K562 (cell line): Measurements from ENCODE around the gene UGT2A1.

ENCODE experiments used
- BRF2 ChIP-seq: IDR thresholded peaks from 3 replicates; pipeline ENCODE4 v1.6.1; 2011; ENCODE audit warnings: borderline replicate concordance, mild to moderate bottlenecking; ENCODE audit not compliant: insufficient read length, insufficient read depth
- CREB5 ChIP-seq: fragments of 250-450 bp; sonication (Bioruptor Pico); IDR thresholded peaks from 2 replicates; pipeline ENCODE4 v1.5.0; 2020; ENCODE audit warnings: mild to moderate bottlenecking
- CTCF ChIP-seq, 3 experiments: IDR thresholded peaks in 2 of 3; conservative IDR thresholded peaks in 1 of 3; 2 replicates each; pipeline ENCODE4 v1.5.1; 2011 to 2012; ENCODE audit warnings: low read length in 3 of 3, mild to moderate bottlenecking in 3 of 3, control low read depth in 2 of 3, improper control_type of control experiment in 1 of 3, inconsistent platforms in 1 of 3, low read depth in 1 of 3, mixed read lengths in 1 of 3, moderate library complexity in 1 of 3; ENCODE audit not compliant: insufficient read depth in 2 of 3
- E2F4 ChIP-seq: sonication (generic); formaldehyde crosslinking; IDR thresholded peaks from 2 replicates; pipeline ENCODE4 v1.8.0; 2022; ENCODE audit warnings: mild to moderate bottlenecking, low read depth, missing genetic modification reagents
- FOXK2 ChIP-seq, 2 experiments: fragments of 450-650 bp; IDR thresholded peaks in 1 of 2; conservative IDR thresholded peaks in 1 of 2; 2 replicates each; pipeline ENCODE4 v1.6.1; 2016; ENCODE audit warnings: low read depth in 2 of 2, mild to moderate bottlenecking in 1 of 2
- IRF1 ChIP-seq: sonication (generic); formaldehyde crosslinking; IDR thresholded peaks from 2 replicates; pipeline ENCODE4 v1.8.0; 2022; ENCODE audit warnings: missing genetic modification reagents, mild to moderate bottlenecking, borderline replicate concordance
- JUNB ChIP-seq: fragments of 450-650 bp; formaldehyde crosslinking; conservative IDR thresholded peaks from 2 replicates; pipeline ENCODE4 v1.4.0; 2020; ENCODE audit warnings: mild to moderate bottlenecking
- RB1 ChIP-seq: fragments of 450-650 bp; IDR thresholded peaks from 2 replicates; pipeline ENCODE4 v1.6.1; 2017; ENCODE audit warnings: low read depth, mild to moderate bottlenecking
- RFX5 ChIP-seq: IDR thresholded peaks from 2 replicates; pipeline ENCODE4 v1.6.1; 2011; ENCODE audit warnings: low read depth, mild to moderate bottlenecking, improper control_type of control experiment, low read length
- RREB1 ChIP-seq: fragments of 250-450 bp; sonication (Bioruptor Pico); IDR thresholded peaks from 2 replicates; pipeline ENCODE4 v1.4.0; 2020
- SMARCB1 ChIP-seq: IDR thresholded peaks from 2 replicates; pipeline ENCODE4 v1.6.1; 2011; ENCODE audit warnings: improper control_type of control experiment, low read depth; ENCODE audit not compliant: insufficient read length
- SMC3 ChIP-seq: conservative IDR thresholded peaks from 2 replicates; pipeline ENCODE4 v1.6.1; 2011; ENCODE audit warnings: low read depth, low read length, improper control_type of control experiment; ENCODE audit not compliant: insufficient read depth
- YY1 ChIP-seq, 3 experiments: IDR thresholded peaks; 2 replicates each; pipeline ENCODE4 v1.6.1; 2011; ENCODE audit warnings: low read length in 2 of 3, mild to moderate bottlenecking in 2 of 3, moderate library complexity in 2 of 3, borderline replicate concordance in 1 of 3, control low read depth in 1 of 3, low read depth in 1 of 3; ENCODE audit not compliant: insufficient read depth in 3 of 3, insufficient replicate concordance in 2 of 3, control insufficient read depth in 1 of 3, insufficient read length in 1 of 3; ENCODE audit errors: extremely low read depth in 1 of 3

GRCh38 chr4:69563424-69563823 lies 89.6 kb downstream of the UGT2A1 start:
- TF ChIP-seq FOXK2 (conservative IDR thresholded peaks at IDR 0.05 in 1 of 2, IDR thresholded peaks at IDR 0.05 in 1 of 2; ENCODE audit: low read depth in 2 of 2): no peak
- no peak for TF ChIP-seq E2F4 (CRISPR knock-in tag)
- no peak for TF ChIP-seq IRF1 (CRISPR knock-in tag)
- no peak for TF ChIP-seq RFX5
- TF ChIP-seq BRF2: no peak
- no peak for TF ChIP-seq RREB1 (CRISPR knock-in tag)
- no peak for TF ChIP-seq CREB5 (CRISPR knock-in tag)
- TF ChIP-seq SMC3: no peak
- TF ChIP-seq JUNB (CRISPR knock-in tag): no peak
- TF ChIP-seq CTCF (IDR thresholded peaks at IDR 0.05 in 2 of 3, conservative IDR thresholded peaks at IDR 0.05 in 1 of 3; ENCODE audit: insufficient read depth in 2 of 3, low read depth in 1 of 3, low read length in 3 of 3): no peak
- no peak for TF ChIP-seq SMARCB1
- no peak for TF ChIP-seq RB1
- no peak for TF ChIP-seq YY1 (IDR thresholded peaks at IDR 0.05; ENCODE audit: borderline replicate concordance in 1 of 3, control insufficient read depth in 1 of 3, extremely low read depth in 1 of 3, insufficient read depth in 3 of 3, insufficient read length in 1 of 3, insufficient replicate concordance in 2 of 3, low read depth in 1 of 3, low read length in 2 of 3)
